GM21515 (cell line): Measurements from ENCODE around the gene SLC9A3.
"Not testable (repeated sequence)": the region's sequence is repeated elsewhere in the genome, so short reads cannot be mapped to it uniquely, and the experiment has no call there.

Source experiments
- ATAC-seq: cut with Tn5 transposase; IDR thresholded peaks from one replicate; pipeline ENCODE4 v1.9.1; 2021; ENCODE audit not compliant: unreplicated experiment

The SLC9A3 gene

DNA sequence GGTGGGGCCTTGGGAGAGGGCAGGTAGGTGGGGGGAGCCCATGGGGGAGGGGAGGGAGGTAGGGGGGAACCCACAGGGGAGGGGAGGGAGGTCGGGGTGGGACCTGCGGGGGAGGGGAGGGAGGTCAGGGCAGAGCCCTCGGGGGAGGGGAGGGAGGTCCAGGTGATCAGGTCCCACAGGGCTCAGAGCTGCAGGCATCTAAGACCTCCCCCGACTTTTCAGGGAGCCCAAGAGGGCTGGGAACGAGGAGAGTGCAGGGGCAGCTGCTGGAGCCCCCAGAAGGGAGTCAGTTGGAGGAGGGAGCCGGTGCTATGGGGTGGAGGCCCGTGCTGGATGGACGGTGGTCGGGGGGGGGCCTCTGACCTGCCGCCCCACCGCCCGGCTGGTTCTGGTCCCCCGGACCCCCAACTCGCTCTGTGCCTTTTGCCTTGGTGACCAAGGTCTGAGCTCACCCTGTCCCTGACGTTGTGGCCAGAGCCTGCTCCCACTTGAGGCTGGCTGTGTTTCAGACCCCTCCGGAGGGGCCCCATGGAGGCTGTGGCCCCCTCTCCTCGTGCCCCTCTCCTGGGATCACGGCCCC, 31.8 kb downstream of the SLC9A3 start:
- ATAC-seq = no peak

DNA sequence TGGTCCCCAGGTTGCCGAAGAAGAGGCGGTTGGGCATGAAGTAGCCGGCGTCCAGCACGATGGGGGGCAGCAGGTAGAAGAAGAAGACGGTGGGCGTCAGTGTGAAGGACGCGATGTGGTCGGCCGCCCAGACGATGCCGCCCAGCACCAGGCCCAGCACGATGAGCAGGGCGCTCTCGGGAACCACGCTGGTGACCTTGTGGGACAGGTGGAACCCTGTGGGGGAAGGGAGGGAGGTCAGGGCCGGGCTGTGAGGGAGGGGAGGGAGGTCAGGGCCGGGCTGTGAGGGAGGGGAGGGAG, 32.4 kb downstream of the SLC9A3 start:
- no peak for ATAC-seq

DNA sequence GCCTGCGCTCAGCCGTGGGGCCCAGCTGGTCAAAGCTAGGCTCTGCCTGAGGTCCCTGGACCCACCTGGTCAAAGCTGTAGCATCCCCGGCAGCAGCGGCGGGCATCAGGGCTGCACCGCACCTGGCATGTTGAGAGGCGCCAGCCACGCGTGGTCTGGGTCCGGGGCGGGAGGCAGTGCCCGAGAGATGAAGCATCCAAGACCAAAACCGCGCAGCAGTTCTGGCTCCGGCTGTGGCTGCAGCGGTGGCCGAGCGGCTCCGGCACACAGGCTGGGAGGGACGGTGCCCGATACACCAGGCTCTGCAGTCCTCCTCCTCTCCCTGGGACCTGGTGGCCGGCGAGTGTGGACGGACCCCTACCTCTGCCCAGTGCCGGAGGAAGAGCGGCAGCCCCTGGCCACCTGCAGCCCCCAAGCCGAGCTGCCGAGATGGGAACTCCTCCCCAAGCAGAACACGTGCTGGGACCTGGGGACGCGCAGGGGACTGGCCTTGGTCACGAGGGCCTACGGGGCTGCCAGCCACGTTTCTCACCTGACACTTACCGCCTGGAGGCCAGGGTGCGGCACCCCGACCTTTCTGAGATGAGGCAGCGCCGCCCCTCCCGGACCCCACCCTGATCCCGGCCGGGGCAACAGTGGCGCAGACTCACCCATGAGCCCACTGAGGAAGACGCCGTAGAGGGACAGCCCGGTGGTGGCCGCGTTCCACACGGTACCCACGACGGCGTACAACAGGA, 33.0 kb downstream of the SLC9A3 start:
- no peak for ATAC-seq

DNA sequence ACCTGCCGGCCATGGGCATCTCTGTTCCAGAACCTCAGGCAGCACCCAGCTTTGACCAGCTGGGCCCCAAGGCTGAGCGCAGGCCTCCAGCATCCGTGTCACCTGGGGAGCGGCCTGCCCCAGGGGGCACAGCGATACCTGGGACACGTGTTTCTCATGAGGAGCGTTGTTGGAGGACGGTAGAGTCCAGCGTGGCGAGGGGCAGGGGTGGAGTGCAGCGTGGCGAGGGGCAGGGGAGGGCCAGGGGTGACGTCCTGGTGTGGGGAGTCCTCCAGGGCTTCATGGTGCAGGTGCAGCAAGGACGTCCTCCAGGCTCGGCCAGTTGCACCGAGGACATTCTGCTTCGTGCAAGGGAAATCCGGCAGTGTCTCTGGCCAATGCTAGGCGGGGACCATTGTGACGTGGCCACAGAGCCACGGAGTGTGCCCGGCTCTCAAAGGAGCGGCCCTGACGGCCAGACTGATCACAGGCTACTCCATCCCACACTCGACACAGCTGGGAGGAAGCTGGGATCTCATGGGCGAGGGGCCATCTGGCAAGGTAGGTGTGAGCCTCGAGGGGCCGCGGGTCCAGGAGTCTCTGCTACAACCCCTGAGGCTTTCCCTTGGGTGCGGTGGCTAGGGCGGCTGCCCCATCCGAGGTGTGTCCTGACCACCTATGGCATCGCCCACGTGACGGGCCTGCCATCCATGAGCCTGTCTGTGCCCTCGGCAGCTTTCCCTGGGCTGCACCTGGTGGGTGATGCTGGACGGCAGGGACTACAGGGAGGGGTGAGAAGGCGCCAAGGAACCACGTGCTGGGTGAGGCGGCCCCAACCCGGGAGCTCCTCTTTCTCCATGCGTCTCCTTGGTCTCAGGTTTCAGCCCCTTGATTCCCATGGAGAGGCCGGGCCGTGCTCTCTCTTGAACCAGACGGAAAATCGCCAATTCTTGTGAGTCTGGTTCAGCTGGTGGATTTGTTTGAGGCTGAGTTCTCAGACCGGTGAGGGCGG, 33.8 kb downstream of the SLC9A3 start:
- ATAC-seq = no peak

DNA sequence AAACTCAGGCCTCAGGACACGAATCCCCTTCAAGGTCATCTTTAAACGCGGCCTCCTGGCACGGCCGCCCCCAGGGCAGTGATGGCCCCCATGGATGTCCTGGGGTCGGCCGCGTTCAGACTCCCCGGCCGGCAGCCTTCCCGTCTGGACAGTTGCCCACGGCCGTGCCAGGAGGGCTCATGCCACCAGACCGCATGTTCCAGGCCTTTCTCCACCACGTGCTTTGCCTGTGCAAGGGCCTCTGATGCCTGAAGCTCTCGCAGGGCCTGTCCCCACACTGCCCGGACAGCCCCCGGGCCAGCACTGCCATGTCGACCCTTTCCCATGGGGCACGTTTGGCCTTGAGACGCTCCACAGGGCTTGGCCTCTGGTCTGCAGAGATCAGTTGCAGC, 34.6 kb downstream of the SLC9A3 start:
- ATAC-seq = no peak

DNA sequence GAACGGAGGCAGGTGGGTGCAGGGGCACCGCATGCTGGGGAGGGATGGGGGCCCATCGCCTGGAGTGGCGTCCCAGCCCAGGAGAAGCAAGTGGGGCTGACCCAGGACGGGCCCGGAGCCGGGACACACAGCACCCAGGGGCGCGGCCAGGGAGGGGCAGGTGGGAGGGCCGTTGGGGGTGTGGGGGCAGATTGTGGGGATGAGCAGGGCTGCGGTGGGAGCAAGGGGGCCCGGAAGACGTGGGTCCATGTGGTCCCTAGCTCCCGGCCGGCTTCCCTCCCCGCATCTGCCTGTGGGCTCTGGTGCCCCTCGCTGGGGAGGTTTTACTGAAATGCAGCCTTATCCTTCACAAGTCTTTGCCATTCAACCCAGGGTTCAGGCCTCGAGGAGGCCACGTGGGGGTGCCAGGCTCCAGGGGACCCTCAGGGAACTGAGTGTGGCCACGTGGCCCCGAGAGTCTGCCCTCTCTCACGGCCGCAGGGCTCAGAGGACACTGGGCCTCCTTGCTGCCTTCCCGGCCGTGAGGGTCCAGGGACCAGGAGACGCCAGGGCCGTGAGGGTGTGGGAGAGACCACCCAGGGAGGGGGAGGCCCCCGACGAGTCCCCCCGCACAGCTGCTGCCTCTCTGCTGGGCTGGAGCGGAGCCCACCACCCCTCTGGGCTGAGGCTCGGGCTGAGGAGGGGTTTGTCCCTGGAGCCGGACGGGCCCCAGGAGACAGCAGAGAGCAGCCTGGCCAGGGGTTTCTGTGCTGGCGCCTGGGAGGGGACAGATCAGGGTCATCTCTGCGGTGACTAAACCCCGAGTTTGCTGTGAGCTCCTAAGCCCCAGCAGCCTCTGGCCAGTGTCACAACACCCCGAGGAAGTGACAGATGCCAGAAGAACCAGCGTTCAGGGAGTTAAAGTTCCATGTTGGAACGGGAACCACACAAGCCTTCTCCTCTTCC, 35.2 kb downstream of the SLC9A3 start:
- no peak for ATAC-seq

DNA sequence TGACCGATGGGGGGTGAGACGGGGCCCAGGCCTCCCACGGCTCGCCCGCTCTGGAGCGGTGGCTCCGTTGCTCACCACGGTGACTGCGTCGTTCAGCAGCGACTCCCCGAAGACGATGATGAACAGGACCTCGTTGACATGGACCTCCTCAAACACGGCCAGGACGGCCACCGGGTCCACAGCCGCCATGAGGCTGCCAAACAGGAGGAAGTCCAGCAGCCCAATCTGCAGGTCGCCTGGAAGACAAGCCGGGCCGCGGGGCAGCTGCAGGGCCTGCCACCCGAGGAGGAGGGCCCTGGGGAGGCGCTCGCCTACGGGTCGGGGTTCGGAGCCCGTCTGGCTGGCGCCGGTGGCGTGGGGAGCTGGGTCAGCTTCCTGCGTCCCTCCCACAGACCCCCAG, 36.0 kb downstream of the SLC9A3 start:
- no peak for ATAC-seq

DNA sequence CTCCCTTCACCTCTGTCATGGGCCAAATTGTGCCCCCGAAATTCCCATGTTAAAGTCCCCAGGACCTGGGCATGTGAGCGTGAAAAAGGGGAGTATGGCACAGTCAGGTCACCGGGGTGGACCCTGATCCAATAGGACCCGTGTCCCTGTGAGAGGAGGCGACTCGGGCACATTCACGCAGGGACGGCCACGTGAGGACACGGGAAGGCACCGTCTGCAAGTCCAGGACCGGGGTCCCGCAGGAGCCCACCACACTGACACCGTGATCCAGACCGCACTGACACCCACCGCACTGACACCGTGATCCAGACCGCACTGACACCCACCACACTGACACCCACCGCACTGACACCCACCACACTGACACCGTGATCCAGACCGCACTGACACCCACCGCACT, 37.7 kb downstream of the SLC9A3 start:
- ATAC-seq = not testable (repeated sequence)

DNA sequence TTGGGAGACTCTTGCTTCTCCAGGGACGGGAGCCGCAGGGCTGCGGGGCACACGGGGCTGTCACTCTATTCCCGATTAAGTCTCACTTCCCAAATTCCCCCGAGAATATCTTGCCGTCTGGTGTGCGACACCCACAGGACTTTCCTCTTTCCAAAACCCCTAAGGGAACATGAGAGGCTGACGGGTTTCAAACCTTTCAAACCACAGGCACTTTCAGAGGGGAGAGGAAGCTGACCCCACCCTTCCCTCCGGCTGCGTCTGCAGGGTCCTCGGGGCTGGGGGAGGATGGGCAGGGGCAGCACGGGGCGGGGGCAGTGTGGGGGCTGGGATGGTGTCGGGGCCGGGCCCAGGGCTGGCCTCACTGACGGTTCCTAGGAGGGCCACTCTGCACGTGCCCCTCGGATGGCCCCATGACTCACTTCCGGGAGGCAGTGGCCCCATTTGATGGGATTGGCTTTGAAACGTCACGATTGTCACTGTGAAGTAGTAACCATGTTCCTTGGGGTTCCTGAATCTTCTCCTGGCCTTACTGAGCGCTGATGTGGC, 38.2 kb downstream of the SLC9A3 start:
- ATAC-seq = no peak

DNA sequence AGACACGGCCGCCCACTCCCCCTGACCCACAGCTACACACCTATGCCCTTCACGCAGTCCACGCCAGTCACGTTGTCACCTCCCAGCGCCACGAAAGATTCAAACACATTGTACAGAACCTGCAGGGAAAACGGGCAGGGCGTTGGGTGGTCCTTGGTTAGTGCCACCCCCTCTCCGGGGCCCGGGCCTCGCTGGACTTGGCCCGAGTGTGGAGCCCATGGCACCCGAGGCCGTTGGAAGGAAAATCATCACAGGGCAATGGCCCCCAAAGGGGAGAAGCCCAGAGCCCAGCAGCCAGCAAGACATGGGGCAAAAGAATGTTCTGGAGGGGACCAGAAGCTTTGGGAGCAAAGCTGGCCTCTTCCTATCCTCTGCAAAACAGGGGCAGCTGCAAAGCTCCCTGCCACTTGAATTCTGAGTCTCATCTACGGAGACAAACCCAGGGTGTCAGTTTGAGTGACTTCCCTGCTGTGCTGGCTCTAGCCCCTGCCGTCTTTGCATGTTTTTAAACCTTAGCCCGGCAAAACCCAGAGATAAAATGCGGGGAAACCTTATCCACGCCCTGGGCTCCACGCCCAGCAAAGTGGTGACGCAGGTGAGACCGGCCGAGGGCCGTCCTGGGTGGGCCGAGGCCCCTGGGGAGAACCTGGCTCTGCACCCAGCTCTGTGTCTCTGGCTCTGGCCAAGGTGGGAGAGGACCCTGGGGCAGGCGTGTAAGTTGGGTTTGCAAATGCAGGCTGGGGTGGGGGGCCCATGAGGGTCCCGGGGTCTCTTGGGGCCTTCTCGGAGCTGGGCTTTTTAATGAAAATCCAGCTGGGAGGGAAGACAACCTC, 38.9 kb downstream of the SLC9A3 start:
- ATAC-seq = no peak

DNA sequence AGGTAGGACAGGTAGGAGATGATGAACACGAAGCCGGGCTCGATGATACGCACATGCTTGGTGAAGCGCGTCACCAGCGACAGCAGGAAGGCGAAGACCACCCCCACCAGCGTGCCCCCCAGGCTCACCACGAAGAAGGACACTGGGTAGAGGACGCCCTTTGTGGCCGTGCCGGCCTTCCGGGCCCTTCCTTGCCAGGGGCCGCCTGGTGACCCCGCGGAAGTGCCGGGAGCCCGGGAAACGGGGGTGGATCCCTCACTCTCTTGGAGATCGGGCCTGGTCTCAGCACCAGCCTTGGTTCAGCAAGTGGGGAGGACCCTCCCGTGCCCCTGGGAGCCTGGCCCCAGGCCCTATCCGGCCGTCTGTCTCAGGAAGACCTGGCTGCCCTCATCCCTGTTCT, 39.7 kb downstream of the SLC9A3 start:
- no peak for ATAC-seq

DNA sequence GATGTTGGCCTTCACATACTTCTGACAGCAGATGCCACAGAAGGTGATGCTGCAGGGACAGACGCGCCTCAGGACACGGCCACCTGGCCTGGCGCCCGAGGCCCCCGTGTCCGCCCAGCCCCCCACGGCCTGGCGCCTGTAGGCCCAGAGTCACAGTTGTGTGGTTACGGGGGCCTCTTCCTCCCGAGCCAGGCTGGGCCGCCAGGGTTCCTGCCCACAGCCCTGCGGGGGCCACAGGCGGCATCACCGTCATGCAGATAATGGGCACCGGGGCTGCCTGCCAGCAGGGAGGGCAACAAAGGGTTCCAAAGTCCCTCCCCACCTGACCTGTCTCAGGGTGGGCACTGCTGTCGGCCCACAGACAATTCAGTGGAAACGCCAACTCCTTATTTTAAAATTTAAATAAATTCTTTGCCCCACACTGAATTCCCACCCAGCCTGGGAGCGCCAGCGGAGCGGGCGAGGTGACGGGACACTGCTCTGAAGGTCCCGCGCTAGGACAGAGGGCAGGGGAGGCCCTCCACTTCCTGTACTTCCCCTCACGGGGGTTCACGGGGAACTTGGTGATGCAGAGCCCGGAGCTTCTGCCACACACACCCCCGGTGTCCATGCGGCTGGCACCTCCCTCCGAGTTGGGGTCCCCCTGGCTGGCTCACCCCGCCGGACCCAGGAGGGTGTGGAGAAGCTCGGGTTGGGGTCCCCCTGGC, 40.7 kb downstream of the SLC9A3 start:
- ATAC-seq = no peak

DNA sequence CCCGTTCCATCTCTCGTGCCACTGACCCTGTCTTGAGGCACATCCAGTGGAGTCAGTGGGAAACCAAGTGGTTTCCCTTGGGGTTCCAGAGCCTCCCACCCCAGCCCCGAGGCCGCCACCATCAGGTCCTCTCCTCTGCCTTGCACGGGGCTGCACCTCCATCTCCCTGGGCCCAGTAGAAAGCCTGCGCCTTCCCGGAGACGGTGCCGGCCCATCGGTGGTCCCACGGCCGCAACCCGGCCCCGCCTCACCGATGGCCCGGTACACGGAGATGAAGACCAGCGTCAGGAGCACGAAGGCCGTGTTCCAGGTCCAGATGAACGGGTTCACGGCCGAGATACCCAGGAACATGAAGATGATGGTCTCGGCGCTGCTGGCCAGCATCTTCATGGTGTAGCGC, 41.2 kb downstream of the SLC9A3 start:
- no peak for ATAC-seq

DNA sequence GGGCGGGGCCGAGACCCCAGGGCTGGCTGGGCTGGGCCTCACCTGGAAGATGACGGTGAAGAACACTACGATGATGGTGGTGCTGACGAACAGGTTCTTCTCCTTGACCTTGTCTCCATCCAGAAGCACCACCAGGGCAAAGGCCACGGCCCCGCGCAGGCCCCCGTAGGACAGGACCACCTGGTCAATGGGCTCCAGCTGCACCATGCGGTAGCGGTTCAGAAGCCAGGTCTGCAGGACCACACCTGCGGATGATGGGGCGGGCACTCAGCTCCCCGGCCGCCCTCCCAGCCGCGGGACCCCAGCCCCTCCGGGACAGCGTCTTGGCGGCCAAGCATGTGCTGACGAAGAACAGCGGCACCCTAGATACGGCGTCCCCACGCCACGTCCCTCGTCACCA, 41.7 kb downstream of the SLC9A3 start:
- ATAC-seq = no peak

DNA sequence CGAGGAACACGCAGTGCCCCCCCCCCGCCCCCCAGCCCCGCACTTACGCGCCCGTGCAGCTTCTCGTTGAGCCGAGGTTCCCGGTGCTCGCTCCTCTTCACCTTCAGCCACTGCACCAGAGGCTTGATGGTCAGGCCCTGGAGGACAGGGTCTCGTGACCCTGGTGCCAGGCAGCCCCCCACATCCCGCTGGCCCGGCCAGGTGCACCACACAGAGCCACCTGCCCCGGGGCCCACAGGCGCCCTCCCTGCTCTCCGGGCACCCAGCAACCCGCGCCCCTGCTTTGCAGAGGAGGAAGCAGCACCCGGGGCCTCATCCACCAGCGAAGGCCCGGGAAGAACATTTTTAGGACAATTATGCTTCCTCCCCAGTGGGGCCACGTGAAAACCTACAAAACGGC, 42.2 kb downstream of the SLC9A3 start:
- ATAC-seq = no peak

DNA sequence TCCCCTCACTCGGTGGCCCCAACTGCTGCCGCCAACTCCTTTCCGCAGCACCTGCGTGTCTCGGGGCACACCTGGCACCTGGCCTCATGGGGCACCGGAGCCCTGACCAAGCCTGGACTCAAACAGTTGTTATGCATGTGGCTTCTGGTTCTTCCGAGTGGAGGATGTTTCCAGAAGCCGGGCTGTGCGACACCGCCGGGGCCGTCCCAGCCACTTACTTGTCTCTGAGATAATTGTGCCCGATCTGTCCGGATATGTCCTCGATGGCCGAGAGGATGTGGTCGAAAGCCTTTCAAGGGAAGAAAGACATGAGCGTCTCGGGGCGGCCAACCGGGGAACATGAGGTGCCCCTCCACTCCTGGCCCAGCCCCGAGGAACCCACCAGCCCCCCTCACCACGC, 42.9 kb downstream of the SLC9A3 start:
- ATAC-seq = no peak

DNA sequence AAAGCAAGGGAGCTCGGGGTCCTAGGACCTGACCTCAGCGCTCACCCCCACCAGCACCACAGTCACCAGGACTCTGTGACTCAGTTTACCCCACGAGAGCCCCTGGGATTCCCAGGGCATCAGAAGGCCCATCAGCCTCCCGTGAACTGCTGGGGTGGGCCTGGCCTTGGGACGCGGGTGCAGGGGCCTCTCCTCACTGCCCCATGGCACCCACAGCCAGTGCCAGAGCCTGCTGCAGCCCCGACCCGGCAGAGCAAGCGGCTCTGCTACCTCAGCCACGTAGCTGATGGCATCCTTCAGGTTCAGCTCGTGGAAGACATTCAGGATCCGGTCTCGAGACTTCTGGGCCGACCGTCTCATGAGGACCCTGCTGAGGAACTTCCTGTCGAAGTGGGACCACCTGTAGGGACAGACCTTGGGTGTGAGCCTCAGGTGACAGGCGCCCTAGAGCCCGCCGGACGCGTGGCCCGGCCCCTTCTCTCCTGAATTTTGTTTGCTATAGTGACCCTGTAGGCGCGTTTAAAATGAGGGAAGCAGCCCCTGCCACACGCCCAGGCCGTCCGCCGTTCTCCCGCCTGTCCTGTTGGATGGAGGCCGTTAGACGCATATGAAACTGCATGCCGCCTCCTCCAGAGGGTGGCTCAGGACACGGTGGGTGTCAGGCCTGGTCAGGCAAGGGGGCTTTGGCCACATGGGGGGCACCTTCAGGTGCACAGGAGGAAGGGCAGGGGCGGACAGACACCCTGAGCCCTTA, 44.5 kb downstream of the SLC9A3 start:
- no peak for ATAC-seq

DNA sequence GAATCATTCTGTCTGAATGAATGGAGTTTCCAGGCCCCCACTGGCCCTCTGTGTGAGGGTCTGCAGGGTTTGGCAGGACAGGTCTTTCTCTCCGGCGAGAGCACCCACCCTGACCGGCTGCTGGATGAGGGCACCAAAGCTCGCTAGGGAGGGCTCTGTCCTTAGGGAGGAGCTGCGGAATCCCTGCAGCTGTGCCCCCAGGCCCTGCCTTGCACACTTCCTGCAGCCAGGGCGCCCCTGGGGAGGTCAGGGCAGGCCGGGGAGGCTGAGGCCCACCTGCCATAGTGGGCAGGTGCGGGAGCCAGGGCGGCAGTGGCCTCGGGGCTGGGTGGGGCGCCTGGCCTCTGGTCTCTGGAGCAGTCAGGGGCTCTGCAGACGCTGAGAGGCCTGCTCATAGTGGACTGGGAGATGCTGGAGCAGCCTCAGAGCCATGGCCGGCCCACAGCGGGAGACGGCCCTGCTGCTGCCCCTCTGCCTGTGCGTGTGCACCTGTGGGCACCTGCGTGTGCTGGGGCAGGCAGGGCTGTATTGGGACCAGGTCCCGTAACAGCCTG, 45.2 kb downstream of the SLC9A3 start:
- ATAC-seq = no peak
